Measurements from ENCODE around the gene MAVS.

MAVS gene

DNA sequence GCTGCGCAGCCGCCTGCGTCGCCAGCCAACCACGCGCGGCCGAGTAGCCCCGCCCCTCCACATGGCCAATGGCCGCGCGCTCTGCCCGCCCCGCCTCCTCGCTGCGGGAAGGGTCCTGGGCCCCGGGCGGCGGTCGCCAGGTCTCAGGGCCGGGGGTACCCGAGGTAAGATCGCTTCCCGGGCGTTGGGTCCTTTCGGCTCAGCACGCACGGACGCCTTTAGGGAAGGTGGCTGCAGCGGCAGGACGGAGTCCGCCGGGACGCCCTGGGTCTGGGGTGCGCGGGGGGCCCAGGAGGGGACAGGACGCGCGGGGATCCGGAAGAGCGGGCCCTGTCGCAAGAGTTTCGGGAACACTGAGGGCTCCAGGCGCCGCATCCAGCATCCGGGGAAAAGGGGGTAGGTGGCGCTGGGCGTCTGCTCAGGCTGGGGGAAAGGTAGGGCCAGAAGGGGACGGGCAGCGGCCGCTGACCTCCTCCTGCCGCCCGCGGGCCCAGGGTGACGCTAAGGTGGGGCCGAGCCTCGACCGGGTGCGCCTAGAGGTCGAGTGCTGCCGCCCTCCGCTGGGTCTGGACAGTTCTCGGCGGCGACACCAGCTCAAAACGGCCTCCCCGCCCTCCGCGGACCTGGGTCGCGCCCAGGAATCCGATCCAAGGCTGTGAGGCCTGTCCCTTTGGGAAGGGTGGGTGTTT lies at the start of gene MAVS:
MAVS (plus strand) TSS at position 95 of the 689 bp plus-strand sequence. CDS start 7,791 bp downstream, outside the sequence.
- H3K27ac ChIP-seq (ENCODE audit: poor library complexity, severe bottlenecking): peak within 1 kb of the TSS; percentile 70
- peaks cover 4% of the 10 kb centered on the region; the same call in 1 of the 2 replicates for H3K36me3 ChIP-seq (ENCODE audit: low read depth)
- H3K4me1 ChIP-seq (ENCODE audit: insufficient read depth, poor library complexity, severe bottlenecking): peaks cover 12% of the 10 kb centered on the region
- peak; percentile 92 for ATAC-seq (ENCODE audit: low read depth)
- H3K27me3 ChIP-seq (ENCODE audit: insufficient read depth, poor library complexity, severe bottlenecking): no peaks in the 10 kb centered on the region
- H3K9me3 ChIP-seq (ENCODE audit: severe bottlenecking): no peaks in the 10 kb centered on the region
- peak; percentile 85 for DNase-seq (ENCODE audit: low spot score)
- peak within 1 kb of the TSS; percentile 69 for H3K4me3 ChIP-seq (ENCODE audit: severe bottlenecking)
- TF ChIP-seq, protein P1, sequence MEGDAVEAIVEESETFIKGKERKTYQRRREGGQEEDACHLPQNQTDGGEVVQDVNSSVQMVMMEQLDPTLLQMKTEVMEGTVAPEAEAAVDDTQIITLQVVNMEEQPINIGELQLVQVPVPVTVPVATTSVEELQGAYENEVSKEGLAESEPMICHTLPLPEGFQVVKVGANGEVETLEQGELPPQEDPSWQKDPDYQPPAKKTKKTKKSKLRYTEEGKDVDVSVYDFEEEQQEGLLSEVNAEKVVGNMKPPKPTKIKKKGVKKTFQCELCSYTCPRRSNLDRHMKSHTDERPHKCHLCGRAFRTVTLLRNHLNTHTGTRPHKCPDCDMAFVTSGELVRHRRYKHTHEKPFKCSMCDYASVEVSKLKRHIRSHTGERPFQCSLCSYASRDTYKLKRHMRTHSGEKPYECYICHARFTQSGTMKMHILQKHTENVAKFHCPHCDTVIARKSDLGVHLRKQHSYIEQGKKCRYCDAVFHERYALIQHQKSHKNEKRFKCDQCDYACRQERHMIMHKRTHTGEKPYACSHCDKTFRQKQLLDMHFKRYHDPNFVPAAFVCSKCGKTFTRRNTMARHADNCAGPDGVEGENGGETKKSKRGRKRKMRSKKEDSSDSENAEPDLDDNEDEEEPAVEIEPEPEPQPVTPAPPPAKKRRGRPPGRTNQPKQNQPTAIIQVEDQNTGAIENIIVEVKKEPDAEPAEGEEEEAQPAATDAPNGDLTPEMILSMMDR (IDR thresholded peaks at IDR 0.05; ENCODE audit: poor library complexity, severe bottlenecking): peak; percentile 22

DNA sequence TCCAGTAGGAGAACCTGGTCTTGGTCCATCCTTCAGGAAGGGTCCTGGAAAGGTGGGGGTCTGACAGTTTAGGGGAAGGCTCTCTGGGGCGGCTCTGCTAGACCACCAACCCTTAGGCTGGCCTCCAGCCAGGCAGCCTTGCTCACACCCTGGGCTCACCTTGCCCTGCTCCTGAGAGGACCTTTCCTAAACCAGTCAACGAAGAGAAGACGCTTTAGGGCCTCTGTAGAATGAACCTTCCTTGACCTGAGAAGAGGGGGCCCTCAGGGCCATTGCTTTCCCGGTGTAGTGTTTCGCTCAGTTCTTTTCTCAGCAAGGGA lies 49.4 kb upstream of the MAVS start:
- no peak for DNase-seq (ENCODE audit: low spot score)
- peaks cover 54% of the 10 kb centered on the region for H3K36me3 ChIP-seq (ENCODE audit: low read depth)
- no peaks in the 10 kb centered on the region for H3K9me3 ChIP-seq (ENCODE audit: severe bottlenecking)
- ATAC-seq (ENCODE audit: low read depth): 0 out of 3 replicates have a peak, but pooled peaks have one; percentile 1
- H3K27me3 ChIP-seq (ENCODE audit: insufficient read depth, poor library complexity, severe bottlenecking): no peaks in the 10 kb centered on the region
- H3K4me3 ChIP-seq (ENCODE audit: severe bottlenecking): peak overlapping the region; percentile 82
- peaks cover 11% of the 10 kb centered on the region for H3K4me1 ChIP-seq (ENCODE audit: insufficient read depth, poor library complexity, severe bottlenecking)
- peak overlapping the region; percentile 74 for H3K27ac ChIP-seq (ENCODE audit: poor library complexity, severe bottlenecking)
- TF ChIP-seq, protein P1 (IDR thresholded peaks at IDR 0.05; ENCODE audit: poor library complexity, severe bottlenecking): no peak

DNA sequence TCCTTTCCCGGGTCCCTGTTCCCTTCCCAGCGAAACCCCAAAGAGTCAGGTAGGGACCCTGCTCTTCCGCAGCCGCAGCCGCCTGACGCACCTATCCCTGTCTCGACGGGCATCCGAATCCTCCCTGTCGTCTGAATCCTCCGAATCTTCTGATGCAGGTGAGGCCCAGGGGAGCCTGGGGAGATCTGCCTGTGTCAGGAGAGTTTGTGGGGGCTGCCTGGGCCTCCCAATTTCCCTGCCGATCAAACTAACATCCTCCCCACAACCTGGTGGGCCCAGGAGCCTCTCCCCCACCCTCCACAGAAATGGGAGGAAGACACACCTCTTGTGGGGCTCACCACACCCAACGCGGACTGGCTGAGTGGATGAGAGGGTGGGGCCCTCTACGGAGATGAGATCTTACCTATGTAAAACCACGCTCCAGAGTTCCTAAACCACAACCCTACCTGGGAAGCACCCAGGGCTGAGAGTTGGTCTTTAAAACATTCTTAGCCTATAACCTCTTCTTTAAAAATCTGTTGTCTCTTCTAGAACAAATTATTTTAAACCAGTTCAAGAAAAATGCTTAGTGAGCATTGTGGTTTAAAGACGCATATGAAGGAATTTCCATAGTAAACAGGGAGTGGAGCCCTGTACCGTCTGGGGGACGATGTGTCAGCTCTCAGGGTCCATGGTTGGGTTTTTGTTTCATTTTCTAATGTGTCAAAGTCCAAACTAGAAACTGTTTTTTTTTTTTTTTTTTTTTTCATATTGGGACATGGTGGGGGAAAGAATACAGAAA lies 48.9 kb upstream of the MAVS start:
- Histone ChIP-seq H3K36me3 (ENCODE audit: low read depth) (peaks cover 60% of the 10 kb centered on the region), H3K9me3 (ENCODE audit: severe bottlenecking) (no peaks in the 10 kb centered on the region), H3K27me3 (ENCODE audit: insufficient read depth, poor library complexity, severe bottlenecking) (no peaks in the 10 kb centered on the region), H3K4me1 (ENCODE audit: insufficient read depth, poor library complexity, severe bottlenecking) (peaks cover 11% of the 10 kb centered on the region), H3K4me3 (ENCODE audit: severe bottlenecking) (peak overlapping the region; percentile 82), H3K27ac (ENCODE audit: poor library complexity, severe bottlenecking) (peak overlapping the region; percentile 74)
- ATAC-seq (ENCODE audit: low read depth) (peak; percentile 53), DNase-seq (ENCODE audit: low spot score) (no peak)
- TF ChIP-seq, protein P1 (IDR thresholded peaks at IDR 0.05; ENCODE audit: poor library complexity, severe bottlenecking): no peak

DNA sequence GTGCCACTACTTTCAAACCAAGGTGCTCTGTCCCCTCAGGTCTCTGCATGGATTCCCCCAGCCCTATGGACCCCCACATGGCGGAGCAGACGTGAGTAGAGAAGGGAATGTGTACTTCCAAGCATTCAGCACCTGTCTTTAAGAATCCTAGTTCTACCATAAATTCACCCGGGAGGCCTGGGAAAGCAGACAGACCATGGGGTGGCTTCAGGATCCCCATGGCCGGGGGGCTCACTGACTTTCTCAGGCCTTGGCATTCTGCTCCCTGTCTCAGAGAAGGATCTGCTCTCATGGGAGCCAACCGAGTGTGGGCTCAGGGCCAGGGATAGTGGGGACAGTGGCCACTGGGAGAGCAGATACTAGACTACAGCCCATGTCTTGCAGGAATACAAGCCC lies 48.3 kb upstream of the MAVS start:
- DNase-seq (ENCODE audit: low spot score) (no peak), ATAC-seq (ENCODE audit: low read depth) (no peak)
- Histone ChIP-seq H3K27ac (ENCODE audit: poor library complexity, severe bottlenecking) (peak overlapping the region; percentile 74), H3K4me3 (ENCODE audit: severe bottlenecking) (no peak overlapping the region), H3K27me3 (ENCODE audit: insufficient read depth, poor library complexity, severe bottlenecking) (no peaks in the 10 kb centered on the region), H3K4me1 (ENCODE audit: insufficient read depth, poor library complexity, severe bottlenecking) (peaks cover 11% of the 10 kb centered on the region), H3K36me3 (ENCODE audit: low read depth) (peaks cover 66% of the 10 kb centered on the region), H3K9me3 (ENCODE audit: severe bottlenecking) (no peaks in the 10 kb centered on the region)
- TF ChIP-seq, protein P1 (IDR thresholded peaks at IDR 0.05; ENCODE audit: poor library complexity, severe bottlenecking): no peak

DNA sequence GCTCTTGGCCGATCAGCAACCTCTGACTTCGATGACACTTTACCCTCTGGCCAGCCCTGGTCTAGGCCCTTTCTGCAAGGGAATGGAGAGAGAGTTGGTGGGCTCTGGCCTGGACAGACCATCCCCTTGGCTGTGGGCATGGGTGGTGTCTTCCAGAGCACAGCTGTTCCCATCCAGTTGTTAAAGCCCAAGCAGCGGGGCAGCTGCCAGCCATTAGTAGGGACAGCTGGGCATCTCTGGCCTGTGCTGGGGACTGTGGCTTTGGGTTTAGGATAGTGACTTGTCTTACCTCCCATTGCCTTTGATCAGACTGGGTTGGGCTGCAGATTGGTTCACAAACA lies 47.8 kb upstream of the MAVS start:
- TF ChIP-seq, protein P1 (IDR thresholded peaks at IDR 0.05; ENCODE audit: poor library complexity, severe bottlenecking): no peak
- no peak for DNase-seq (ENCODE audit: low spot score)
- Histone ChIP-seq H3K9me3 (ENCODE audit: severe bottlenecking) (no peaks in the 10 kb centered on the region), H3K4me3 (ENCODE audit: severe bottlenecking) (no peak overlapping the region), H3K27me3 (ENCODE audit: insufficient read depth, poor library complexity, severe bottlenecking) (no peaks in the 10 kb centered on the region), H3K36me3 (ENCODE audit: low read depth) (peaks cover 71% of the 10 kb centered on the region), H3K27ac (ENCODE audit: poor library complexity, severe bottlenecking) (peak overlapping the region; percentile 74), H3K4me1 (ENCODE audit: insufficient read depth, poor library complexity, severe bottlenecking) (peaks cover 15% of the 10 kb centered on the region)
- no peak for ATAC-seq (ENCODE audit: low read depth)
